ENCODE data around the gene GANAB. TPM values are rescaled to one million over a fixed set of nuclear protein-coding genes. Genes with fewer than 3 reads are reported as not detected.
"Not testable (repeated sequence)": the region's sequence is repeated elsewhere in the genome, so short reads cannot be mapped to it uniquely, and the experiment has no call there.

The GANAB gene
- polyA plus RNA-seq (2013, experiment 1 of 2), result 114 TPM
- 110 TPM for polyA plus RNA-seq (2013, experiment 2 of 2)

- Histone ChIP-seq H3K9ac (ENCODE audit: low read depth, low read length, poor library complexity) (peak within 1 kb of the TSS; percentile 78), H3K4me2 (ENCODE audit: insufficient read depth, low read length, poor library complexity, severe bottlenecking) (peak within 1 kb of the TSS; percentile 90), H3K4me3 (ENCODE audit: low read length in 2 of 2) (peak within 1 kb of the TSS; percentile 90 to 91), H3K4ac (ENCODE audit: low read length) (peak within 1 kb of the TSS; percentile 92), H4K91ac (ENCODE audit: low read depth, low read length, poor library complexity) (no peak within 1 kb of the TSS), H2BK15ac (ENCODE audit: low read length) (no peak within 1 kb of the TSS), H3K14ac (ENCODE audit: low read length) (no peak within 1 kb of the TSS), H2BK120ac (ENCODE audit: low read depth, low read length) (no peak within 1 kb of the TSS), H2AFZ (ENCODE audit: low read length) (peak within 1 kb of the TSS; percentile 92), H3K9me3 (replicated peaks in 1 of 2; ENCODE audit: control insufficient read depth in 2 of 2, insufficient read depth in 1 of 2, low read depth in 1 of 2, low read length in 2 of 2) (no peaks in the 10 kb centered on the region), H2BK12ac (ENCODE audit: low read length) (no peak within 1 kb of the TSS), H3K36me3 (replicated peaks in 1 of 2; ENCODE audit: control insufficient read depth in 2 of 2, insufficient read depth in 2 of 2, low read length in 2 of 2) (peaks cover 27 to 68% of the 10 kb centered on the region in 2 donors), H2AK5ac (ENCODE audit: low read depth, low read length) (peak within 1 kb of the TSS; percentile 2), H3K79me1 (ENCODE audit: low read depth, low read length) (peaks cover 9% of the 10 kb centered on the region), H3K23ac (ENCODE audit: low read depth, low read length, poor library complexity) (peak within 1 kb of the TSS; percentile 98), H3K27ac (replicated peaks; ENCODE audit: low read length) (peak within 1 kb of the TSS; percentile 75), H3K18ac (ENCODE audit: low read length) (peak within 1 kb of the TSS; percentile 93), H3K27me3 (ENCODE audit: control insufficient read depth in 3 of 3, insufficient read depth in 3 of 3, low read depth in 1 of 3, low read length in 3 of 3) (no peaks in the 10 kb centered on the region), H2BK5ac (ENCODE audit: low read length) (peak within 1 kb of the TSS; percentile 97), H3K4me1 (ENCODE audit: control insufficient read depth in 2 of 2, insufficient read depth in 1 of 2, low read depth in 1 of 2, low read length in 2 of 2) (peaks cover 4% of the 10 kb centered on the region in 2 donors), H4K8ac (ENCODE audit: low read depth, low read length) (no peak within 1 kb of the TSS)
- peak; percentile 97 for DNase-seq (ENCODE audit: low spot score)
- WGBS, 2 donors (ENCODE audit: extremely low coverage in 2 of 2, insufficient read length in 2 of 2, insufficient replicate concordance in 1 of 2), result no CpG with 5 or more reads among the region's 73 CpGs
Observed at GRCh38 chr11:62645946-62646824, at the start of gene GANAB. Gene GANAB (minus strand): TSS chr11:62646613. CDS start chr11:62646599, 14 bp downstream.

- no peak overlapping the region for H2BK12ac ChIP-seq (ENCODE audit: low read length)
Observed at GRCh38 chr11:62694455-62695167, 48.2 kb upstream of the GANAB start.

GRCh38 chr11:62693624-62694023 is 47.2 kb upstream of the GANAB start:
- H2AK5ac ChIP-seq (ENCODE audit: low read depth, low read length); H2BK15ac ChIP-seq (ENCODE audit: low read length); H3K18ac ChIP-seq (ENCODE audit: low read length); H3K23ac ChIP-seq (ENCODE audit: low read depth, low read length, poor library complexity); H3K27me3 ChIP-seq (ENCODE audit: control insufficient read depth in 3 of 3, insufficient read depth in 3 of 3, low read depth in 1 of 3, low read length in 3 of 3); H2BK120ac ChIP-seq (ENCODE audit: low read depth, low read length); H3K4me1 ChIP-seq (ENCODE audit: control insufficient read depth in 2 of 2, insufficient read depth in 1 of 2, low read depth in 1 of 2, low read length in 2 of 2); H3K9me3 ChIP-seq (replicated peaks in 1 of 2; ENCODE audit: control insufficient read depth in 2 of 2, insufficient read depth in 1 of 2, low read depth in 1 of 2, low read length in 2 of 2); H3K27ac ChIP-seq (replicated peaks; ENCODE audit: low read length); H2BK5ac ChIP-seq (ENCODE audit: low read length); H4K91ac ChIP-seq (ENCODE audit: low read depth, low read length, poor library complexity); DNase-seq (ENCODE audit: low spot score); H3K79me1 ChIP-seq (ENCODE audit: low read depth, low read length); H3K14ac ChIP-seq (ENCODE audit: low read length); H2AFZ ChIP-seq (ENCODE audit: low read length); H3K4me2 ChIP-seq (ENCODE audit: insufficient read depth, low read length, poor library complexity, severe bottlenecking); H3K9ac ChIP-seq (ENCODE audit: low read depth, low read length, poor library complexity); H3K4me3 ChIP-seq (ENCODE audit: low read length in 2 of 2); H3K4ac ChIP-seq (ENCODE audit: low read length); H2BK12ac ChIP-seq (ENCODE audit: low read length); H4K8ac ChIP-seq (ENCODE audit: low read depth, low read length): not testable (repeated sequence)
- H3K36me3 ChIP-seq (replicated peaks in 1 of 2; ENCODE audit: control insufficient read depth in 2 of 2, insufficient read depth in 2 of 2, low read length in 2 of 2), result peaks cover 31 to 72% of the 10 kb centered on the region in 2 donors
- no CpG with 5 or more reads among the region's 4 CpGs for WGBS, 2 donors (ENCODE audit: extremely low coverage in 2 of 2, insufficient read length in 2 of 2, insufficient replicate concordance in 1 of 2)

More at GRCh38 chr11:62694455-62695167, 48.2 kb upstream of the GANAB start:
- H3K4me3 ChIP-seq (ENCODE audit: low read length in 2 of 2), result no peak overlapping the region
- peaks cover 31 to 70% of the 10 kb centered on the region in 2 donors for H3K36me3 ChIP-seq (replicated peaks in 1 of 2; ENCODE audit: control insufficient read depth in 2 of 2, insufficient read depth in 2 of 2, low read length in 2 of 2)
- no peak overlapping the region for H2AK5ac ChIP-seq (ENCODE audit: low read depth, low read length)
- no peaks in the 10 kb centered on the region for H3K9me3 ChIP-seq (replicated peaks in 1 of 2; ENCODE audit: control insufficient read depth in 2 of 2, insufficient read depth in 1 of 2, low read depth in 1 of 2, low read length in 2 of 2)
- no peaks in the 10 kb centered on the region for H3K4me1 ChIP-seq (ENCODE audit: control insufficient read depth in 2 of 2, insufficient read depth in 1 of 2, low read depth in 1 of 2, low read length in 2 of 2)
- H3K14ac ChIP-seq (ENCODE audit: low read length), result no peak overlapping the region
- H3K79me1 ChIP-seq (ENCODE audit: low read depth, low read length), result no peaks in the 10 kb centered on the region
- H2BK120ac ChIP-seq (ENCODE audit: low read depth, low read length), result no peak overlapping the region
- H3K27me3 ChIP-seq (ENCODE audit: control insufficient read depth in 3 of 3, insufficient read depth in 3 of 3, low read depth in 1 of 3, low read length in 3 of 3), result no peaks in the 10 kb centered on the region
- H3K23ac ChIP-seq (ENCODE audit: low read depth, low read length, poor library complexity), result no peak overlapping the region
- H3K18ac ChIP-seq (ENCODE audit: low read length), result no peak overlapping the region
- H3K9ac ChIP-seq (ENCODE audit: low read depth, low read length, poor library complexity), result no peak overlapping the region
- no peak overlapping the region for H4K8ac ChIP-seq (ENCODE audit: low read depth, low read length)
- no peak overlapping the region for H2AFZ ChIP-seq (ENCODE audit: low read length)
- H2BK15ac ChIP-seq (ENCODE audit: low read length), result no peak overlapping the region
- H4K91ac ChIP-seq (ENCODE audit: low read depth, low read length, poor library complexity), result no peak overlapping the region
- peak; percentile 77 for DNase-seq (ENCODE audit: low spot score)
- WGBS, 2 donors (ENCODE audit: extremely low coverage in 2 of 2, insufficient read length in 2 of 2, insufficient replicate concordance in 1 of 2), result no CpG with 5 or more reads among the region's 14 CpGs
- H3K4me2 ChIP-seq (ENCODE audit: insufficient read depth, low read length, poor library complexity, severe bottlenecking), result no peak overlapping the region
- H2BK5ac ChIP-seq (ENCODE audit: low read length), result no peak overlapping the region
- no peak overlapping the region for H3K4ac ChIP-seq (ENCODE audit: low read length)
- no peak overlapping the region for H3K27ac ChIP-seq (replicated peaks; ENCODE audit: low read length)
